HG02973 (cell line): Measurements from ENCODE around the gene LTBP1.

Experiments used
- ATAC-seq: cut with Tn5 transposase; IDR thresholded peaks from one replicate; pipeline ENCODE4 v1.9.1; 2021; ENCODE audit warnings: moderate library complexity; ENCODE audit not compliant: unreplicated experiment

Gene LTBP1

DNA sequence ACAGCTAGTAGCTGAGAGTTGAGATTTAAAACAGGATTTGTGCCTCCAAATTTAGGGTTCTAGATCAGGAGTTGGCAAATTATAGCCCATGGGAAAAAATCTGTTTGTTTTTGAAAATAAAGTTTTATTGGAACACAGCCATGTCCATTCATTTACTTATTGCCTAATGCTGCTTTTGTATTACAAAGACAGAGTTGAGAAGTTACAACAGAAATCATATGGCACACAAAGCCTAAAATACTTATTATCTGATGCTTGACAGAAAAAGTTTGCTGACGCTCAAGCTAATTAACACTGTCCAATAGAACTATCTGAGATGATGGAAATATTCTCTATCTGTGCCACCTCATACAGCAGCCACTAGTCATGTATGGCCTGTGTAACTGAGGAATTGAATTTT lies 300.6 kb downstream of the LTBP1 start:
- ATAC-seq = no peak

DNA sequence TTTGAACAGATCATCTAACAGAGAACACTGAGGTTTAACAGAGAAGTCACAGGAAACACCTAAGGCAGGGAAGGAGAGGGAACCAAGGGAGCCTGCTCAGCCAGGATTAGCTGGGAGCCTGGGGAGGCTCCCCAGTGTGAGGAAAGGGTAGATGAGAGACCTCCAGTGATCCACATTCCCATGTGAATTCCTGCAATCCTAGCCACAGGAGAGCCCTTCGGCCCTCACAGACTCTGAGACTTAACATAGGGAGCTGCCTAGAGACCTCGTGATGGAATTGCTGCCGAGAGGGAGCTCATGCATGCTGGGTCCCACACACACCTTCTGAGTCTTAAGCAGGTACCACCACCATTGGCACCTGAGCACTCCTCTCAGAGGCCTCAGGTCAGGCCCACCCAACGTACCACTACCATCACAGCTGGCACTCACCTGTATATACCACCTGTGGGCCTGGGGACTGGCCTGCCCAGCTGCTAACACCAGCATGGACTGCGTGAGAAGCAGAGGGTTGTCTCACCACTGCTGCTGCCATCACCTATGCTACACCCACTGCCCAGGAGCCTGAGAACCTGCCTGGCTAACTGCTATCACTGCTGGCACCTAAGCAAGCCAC lies 303.8 kb downstream of the LTBP1 start:
- ATAC-seq = no peak

- ATAC-seq = no peak
These were observed 309.5 kb downstream of the LTBP1 start for GRCh38 chr2:33256162-33256755.

GRCh38 chr2:33258387-33258786 lies 311.6 kb downstream of the LTBP1 start:
- ATAC-seq = no peak

DNA sequence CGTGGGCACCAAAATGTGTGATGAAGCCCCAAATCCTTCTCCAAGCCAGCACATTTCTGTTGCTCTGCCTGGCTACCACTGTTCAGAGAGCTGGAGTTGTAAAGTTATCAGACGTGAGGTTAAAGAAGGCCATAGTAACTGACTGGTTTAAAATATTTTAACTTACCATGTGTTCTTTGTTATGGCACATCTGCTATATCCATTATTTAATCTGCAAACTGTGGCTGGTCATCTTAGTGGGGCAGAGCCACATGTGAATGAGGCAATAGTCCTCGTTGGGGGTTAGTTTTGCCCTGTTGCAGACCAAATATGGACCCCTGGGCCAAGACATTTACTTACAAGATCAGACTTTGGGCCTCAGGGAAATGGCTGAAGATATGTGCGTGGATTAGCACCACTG lies 315.3 kb downstream of the LTBP1 start:
- ATAC-seq = no peak

DNA sequence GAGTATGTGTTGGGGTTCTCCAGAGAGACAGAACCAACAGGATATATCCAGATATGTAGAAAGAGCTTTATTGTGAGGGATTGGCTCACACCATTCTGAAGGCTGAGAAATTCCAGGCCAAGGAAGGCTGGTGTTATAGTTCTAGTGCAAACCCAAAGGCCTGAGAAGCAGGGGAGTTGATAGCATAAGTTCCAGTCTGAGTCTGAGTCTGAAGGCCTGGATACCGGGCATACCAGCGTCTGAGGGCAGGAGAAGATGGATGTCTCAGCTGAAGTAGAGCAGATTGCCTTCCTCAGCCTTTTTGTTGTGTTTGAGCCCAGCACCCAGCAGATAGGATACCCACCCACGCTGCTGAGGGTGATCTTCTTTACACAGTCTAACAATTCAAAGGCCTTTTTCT lies 318.0 kb downstream of the LTBP1 start:
- no peak for ATAC-seq

DNA sequence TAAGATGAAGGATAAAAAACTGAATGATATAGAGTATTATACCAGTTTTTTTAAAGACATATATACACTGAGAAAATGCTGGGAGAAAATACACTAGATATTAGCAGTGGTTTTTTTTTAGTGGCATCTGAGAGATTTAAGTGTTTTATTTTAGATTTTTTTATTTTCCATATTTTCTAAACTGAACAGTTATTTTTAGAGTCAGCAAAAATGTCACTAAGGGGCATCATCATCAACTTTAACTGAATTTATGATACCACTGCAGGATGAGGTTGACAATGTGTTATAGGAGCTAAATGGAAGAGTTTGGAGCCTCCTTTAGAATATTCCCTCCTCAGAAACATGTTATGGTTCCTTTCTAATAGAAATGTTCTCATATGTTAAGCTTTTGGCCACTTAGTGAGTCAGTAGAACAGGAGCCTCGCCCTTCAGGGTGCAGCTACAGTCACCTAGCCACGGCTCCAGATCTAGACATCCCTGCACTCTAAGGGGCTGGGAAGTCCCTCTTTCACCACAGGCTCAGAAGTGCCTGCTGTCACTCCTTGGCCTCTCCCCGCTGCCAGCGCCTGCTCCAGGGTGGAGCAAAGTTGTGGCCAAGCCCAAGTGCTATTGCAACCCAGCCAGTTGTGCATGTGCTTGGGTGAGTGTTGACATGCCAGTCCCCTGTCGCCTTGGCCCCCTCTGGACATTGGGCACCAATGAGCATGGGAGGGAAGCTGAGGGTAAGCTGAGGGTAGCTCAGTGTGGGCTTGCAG lies 319.0 kb downstream of the LTBP1 start:
- no peak for ATAC-seq

GRCh38 chr2:33266467-33266866 lies 319.7 kb downstream of the LTBP1 start:
- no peak for ATAC-seq

DNA sequence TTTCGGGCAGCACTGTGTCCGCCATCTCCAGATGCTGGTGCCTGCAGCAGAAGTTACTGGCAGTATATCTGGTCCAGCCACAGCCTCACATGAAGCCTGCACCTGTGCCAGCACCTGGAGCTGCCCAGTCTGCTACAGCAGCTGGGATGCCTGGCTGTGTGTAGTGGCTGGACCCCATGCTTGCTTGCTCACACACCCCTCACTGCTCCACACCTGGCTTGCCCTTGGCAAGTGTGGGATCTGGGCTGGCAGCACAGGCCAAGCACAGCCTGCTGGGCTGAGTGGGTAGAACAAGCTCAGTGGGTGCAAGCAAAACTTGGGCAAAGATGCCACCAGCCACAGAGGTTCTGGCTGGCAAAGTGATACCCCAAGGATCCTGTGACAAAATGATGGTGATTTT lies 320.3 kb downstream of the LTBP1 start:
- ATAC-seq = no peak

DNA sequence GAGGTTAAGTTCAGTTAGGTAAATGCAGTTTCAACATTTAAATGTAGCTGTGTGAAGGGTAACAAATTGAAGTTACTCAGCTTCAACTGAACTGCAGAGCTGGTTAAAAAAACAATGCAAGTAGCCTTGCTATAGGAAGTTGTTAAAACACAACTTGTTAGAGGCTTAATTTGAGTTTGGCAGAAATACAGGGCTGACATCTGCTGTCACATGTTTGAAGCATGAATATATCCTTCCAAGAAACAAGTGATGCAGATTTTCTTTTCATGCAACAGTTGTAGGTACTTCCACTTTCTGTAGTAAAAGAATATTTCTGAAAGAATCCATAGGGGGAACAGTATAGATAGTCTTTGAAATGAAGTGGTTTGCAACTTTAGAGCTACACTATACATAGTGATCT lies 321.0 kb downstream of the LTBP1 start:
- no peak for ATAC-seq

DNA sequence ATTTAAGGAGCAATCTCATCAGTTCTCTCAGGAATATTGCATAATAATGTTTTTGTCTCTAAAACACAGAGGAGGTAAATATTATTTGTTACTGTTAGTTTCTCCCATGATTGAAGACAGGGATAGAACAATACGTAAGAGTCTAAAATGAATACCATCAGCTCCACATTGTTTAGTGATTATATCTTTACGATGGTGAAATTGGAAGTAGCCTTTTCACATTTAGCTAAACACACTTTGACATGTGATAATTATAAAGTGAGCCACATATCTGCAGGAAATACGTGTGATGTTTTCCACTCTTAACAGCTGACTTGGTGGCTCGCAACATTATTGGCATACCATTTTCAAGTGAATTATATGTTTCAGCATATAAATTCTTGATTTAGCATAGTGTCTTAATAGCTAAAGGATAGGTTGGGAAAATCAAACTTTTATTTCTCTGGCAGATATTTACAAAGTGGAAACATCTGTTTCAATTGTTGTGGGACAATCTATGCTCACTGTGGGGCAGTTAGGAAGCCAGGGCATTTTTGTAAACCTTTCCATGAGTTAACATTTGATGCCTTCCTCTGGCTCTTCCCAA lies 321.6 kb downstream of the LTBP1 start:
- ATAC-seq = no peak

DNA sequence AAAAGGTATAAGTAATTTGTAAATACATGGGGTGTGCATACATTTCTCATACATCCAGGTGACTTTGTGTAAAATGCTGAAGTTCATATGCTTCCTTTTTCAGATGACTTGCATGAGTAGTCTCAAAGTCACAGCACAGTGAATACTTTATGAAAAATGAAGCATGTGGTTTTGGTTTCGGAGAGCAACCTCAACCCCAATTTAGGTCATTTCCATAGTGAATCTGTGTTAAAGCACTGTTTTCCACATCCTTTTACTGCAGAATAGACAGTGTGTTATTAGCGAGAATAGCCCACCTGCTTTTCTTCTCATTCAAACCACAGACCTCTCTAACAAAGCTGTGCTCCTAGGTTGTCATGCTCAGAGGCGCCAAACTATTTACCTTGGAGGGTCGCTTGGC lies 325.2 kb downstream of the LTBP1 start:
- peak; percentile 97 for ATAC-seq

- ATAC-seq = no peak
These were observed 326.7 kb downstream of the LTBP1 start for GRCh38 chr2:33273479-33273878.

DNA sequence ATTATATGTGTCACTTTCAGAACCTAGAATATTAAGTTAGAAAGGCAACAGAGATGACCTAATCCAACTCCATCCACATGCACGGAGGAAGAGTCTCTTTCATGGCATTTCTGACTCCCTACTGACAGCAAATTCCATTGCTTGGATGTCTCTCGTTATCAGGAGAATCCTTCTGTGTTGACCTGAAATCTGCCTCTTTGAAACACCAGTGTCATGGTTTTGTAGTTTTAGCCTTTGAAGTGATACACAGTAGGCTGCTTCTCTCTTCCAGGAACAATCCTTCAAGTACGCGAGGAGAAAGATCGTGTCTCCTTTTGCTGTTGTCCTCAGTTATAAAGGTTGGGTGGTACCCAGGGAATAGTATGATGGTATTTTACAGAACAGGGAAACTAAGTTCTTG lies 327.8 kb downstream of the LTBP1 start:
- no peak for ATAC-seq

DNA sequence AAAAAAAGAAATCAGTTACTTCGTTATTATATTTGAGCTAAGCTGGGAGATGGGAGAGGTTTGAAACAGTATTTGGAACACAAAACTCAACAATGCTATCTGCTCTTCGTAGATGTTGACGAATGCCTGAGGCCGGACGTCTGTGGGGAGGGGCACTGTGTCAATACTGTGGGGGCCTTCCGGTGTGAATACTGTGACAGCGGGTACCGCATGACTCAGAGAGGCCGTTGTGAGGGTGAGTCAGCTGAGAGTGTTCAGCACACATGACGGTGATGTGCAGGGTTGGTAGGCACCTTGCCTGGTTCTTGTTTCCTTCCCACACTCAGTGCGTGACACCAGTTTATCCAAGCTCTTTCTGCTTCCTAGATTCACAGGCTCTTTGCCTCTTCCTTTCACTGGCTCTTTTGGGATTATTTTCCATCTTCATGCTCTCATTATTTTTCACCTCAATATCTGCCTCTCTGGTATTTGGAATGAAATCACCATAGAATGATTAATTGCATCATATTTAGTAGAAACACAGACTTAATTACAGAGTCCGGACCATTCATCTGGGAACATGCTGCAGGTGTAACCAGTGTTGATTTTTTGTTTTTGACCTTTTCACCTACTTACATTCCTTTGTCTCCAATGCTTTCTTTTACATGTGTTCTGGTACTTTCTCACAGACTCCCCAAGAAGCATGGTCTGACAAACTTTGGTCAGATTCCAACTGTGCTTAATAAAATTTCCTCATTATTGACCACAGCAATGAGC lies 329.1 kb downstream of the LTBP1 start:
- no peak for ATAC-seq

- no peak for ATAC-seq
These were observed 330.3 kb downstream of the LTBP1 start for GRCh38 chr2:33277002-33277426.

DNA sequence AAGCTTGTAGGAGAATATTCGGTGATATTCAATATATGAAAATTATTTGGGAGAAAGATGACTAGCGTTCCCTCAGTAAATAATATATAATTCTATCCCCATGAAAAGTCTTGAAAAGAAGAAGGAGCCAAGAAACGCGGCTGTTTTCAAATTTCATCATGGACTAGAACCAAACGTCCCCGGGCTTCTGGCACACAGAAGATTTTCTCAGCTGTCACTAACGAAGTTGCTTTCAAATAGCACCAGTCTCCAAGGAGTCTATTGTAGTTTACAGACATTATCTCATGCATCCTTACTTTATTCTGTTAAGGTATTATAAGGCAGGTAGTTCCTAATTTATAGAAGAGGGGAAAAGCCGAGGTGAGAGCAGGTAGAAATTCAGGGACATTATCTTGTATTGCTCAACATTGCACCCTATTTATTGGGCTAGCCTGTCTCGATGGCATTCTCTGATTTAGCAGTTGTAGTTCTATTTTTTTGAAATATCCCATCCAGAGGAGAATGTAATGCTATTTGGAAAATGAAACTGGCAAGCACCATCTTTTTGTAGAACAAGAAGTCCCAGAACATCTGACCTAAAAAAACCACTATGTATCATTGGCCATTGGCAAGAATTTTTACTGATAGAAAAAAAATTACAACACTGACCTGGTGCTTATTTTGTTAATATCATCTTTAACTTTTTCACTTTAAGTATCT lies 331.6 kb downstream of the LTBP1 start:
- no peak for ATAC-seq

DNA sequence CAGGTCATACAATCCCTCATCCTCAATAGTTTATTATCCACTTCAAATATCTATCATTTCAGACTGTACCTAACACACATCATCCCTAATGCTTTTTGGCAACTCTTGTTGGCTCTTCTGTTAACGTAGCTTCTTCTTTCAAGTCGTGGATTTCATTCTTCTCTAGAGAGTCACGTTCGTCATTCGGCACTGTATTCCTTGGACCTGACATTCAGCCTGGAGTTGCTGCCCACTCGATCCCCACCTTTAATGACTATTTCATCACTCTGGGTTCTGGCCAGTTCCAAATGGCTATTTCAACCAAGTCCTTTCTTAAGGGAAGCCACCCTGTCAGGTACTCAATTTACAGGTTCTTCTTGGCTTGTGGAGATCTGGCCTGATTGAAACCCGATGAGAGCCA lies 337.5 kb downstream of the LTBP1 start:
- ATAC-seq = no peak

GRCh38 chr2:33287507-33288005 lies 340.8 kb downstream of the LTBP1 start:
- no peak for ATAC-seq

DNA sequence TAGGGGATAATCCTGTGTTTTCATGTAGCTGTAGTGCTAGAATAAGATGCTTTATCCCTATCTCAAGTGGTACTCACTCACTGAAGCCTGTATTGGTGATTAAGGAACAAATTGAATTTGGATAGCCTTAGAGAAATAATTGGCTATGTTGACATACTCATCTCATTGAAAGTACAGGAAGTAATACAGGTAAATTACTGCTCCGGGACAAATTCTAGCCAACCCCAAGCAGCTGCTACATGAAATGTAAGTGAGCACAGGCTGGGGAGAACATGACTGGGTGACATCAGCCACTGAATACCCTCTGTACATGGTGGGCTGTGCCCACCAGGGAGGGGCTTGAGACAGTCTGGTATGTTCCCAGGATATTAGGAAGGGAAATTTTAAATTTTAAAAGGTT lies 341.3 kb downstream of the LTBP1 start:
- ATAC-seq = no peak

GRCh38 chr2:33289961-33290360 lies 343.2 kb downstream of the LTBP1 start:
- ATAC-seq = no peak
